ENCODE data around the gene DYNLT1.

- TF ChIP-seq FOXM1 (IDR thresholded peaks at IDR 0.05; ENCODE audit: borderline replicate concordance), result no peak
- no peak for TF ChIP-seq FOXK2 (IDR thresholded peaks at IDR 0.05)
- TF ChIP-seq HDGF (IDR thresholded peaks at IDR 0.05; ENCODE audit: borderline replicate concordance), result no peak
Measured at GRCh38 chr6:158630938-158631616, 13.5 kb downstream of the DYNLT1 start.

Measured in HEK293T (cell line).